Fibroblast of lung (primary cell): Measurements from ENCODE around the gene GRAMD4. TPM values are rescaled to one million over a fixed set of nuclear protein-coding genes. Genes with fewer than 3 reads are reported as not detected.

Experiments used
- DNase-seq, 2 donors: peaks; one replicate each; pipeline versions ENCODE4 v3.0.0 to v3.0.0-alpha.2; 2010; ENCODE audit warnings: low read depth in 2 of 2
- H2AFZ ChIP-seq: 2 replicates; pipeline ENCODE4 v1.5.1; 2012; ENCODE audit warnings: low read length, control low read depth, inconsistent platforms
- H3K27ac ChIP-seq: 2 replicates; pipeline ENCODE4 v1.5.1; 2011; ENCODE audit warnings: low read length, control low read depth; ENCODE audit not compliant: insufficient read depth
- H3K27me3 ChIP-seq: 2 replicates; pipeline ENCODE4 v1.5.1; 2011; ENCODE audit warnings: mild to moderate bottlenecking, low read length; ENCODE audit not compliant: control insufficient read depth, insufficient read depth
- H3K36me3 ChIP-seq: 2 replicates; pipeline ENCODE4 v1.5.1; 2011; ENCODE audit warnings: low read length; ENCODE audit not compliant: control insufficient read depth, insufficient read depth
- H3K4me1 ChIP-seq: 2 replicates; pipeline ENCODE4 v1.5.1; 2011; ENCODE audit warnings: low read length; ENCODE audit not compliant: control insufficient read depth, insufficient read depth; ENCODE audit errors: extremely low read depth
- H3K4me2 ChIP-seq: 2 replicates; pipeline ENCODE4 v1.5.1; 2011; ENCODE audit warnings: low read length, control low read depth; ENCODE audit not compliant: insufficient read depth; ENCODE audit errors: extremely low read depth
- H3K4me3 ChIP-seq, 4 experiments: fragments of 200-600 bp in 1 of 4; sonication (generic) in 1 of 4; replicated peaks in 1 of 4; 2 replicates each; pipeline ENCODE4 v1.5.1; 2011 to 2016; ENCODE audit warnings: low read length in 4 of 4, low read depth in 3 of 4, mild to moderate bottlenecking in 3 of 4, control low read depth in 2 of 4, inconsistent platforms in 1 of 4, mixed read lengths in 1 of 4; ENCODE audit not compliant: insufficient read depth in 1 of 4; ENCODE audit errors: control extremely low read depth in 1 of 4
- H3K79me2 ChIP-seq: 2 replicates; pipeline ENCODE4 v1.5.1; 2012; ENCODE audit warnings: mild to moderate bottlenecking, low read length, inconsistent platforms; ENCODE audit not compliant: control insufficient read depth, insufficient read depth
- H3K9ac ChIP-seq: 2 replicates; pipeline ENCODE4 v1.5.1; 2011; ENCODE audit warnings: mild to moderate bottlenecking, low read length, control low read depth; ENCODE audit not compliant: insufficient read depth
- H3K9me3 ChIP-seq: 2 replicates; pipeline ENCODE4 v1.5.1; 2012; ENCODE audit warnings: low read depth, low read length; ENCODE audit not compliant: control insufficient read depth, insufficient read depth
- H4K20me1 ChIP-seq: 2 replicates; pipeline ENCODE4 v1.5.1; 2011; ENCODE audit warnings: low read length; ENCODE audit not compliant: control insufficient read depth, insufficient read depth; ENCODE audit errors: extremely low read depth
- EZH2 ChIP-seq: IDR thresholded peaks from 2 replicates; pipeline ENCODE4 v1.5.1; 2012; ENCODE audit warnings: low read length, control low read depth, mild to moderate bottlenecking; ENCODE audit errors: missing control alignments
- polyA plus RNA-seq, 2 donors: library from polyadenylated mRNA; depleted of rRNA in 1 of 2; stranded (reverse) in 1 of 2; unstranded in 1 of 2; fragments of >200 nt; gene quantifications; 2 replicates each; pipeline ENCODE4 v1.2.1, GENCODE V29; 2011 to 2012; ENCODE audit warnings: missing spikeins in 1 of 2
- total RNA-seq: library from RNA; depleted of rRNA; stranded (reverse); fragments of >200 nt; gene quantifications from 2 replicates; pipeline ENCODE4 v1.2.1, GENCODE V29; 2014
- TF ChIP-seq, protein P1 (sequence below), 2 donors: IDR thresholded peaks in 1 of 2; conservative IDR thresholded peaks in 1 of 2; 1 replicate in 1 of 2; 2 replicates in 1 of 2; pipeline ENCODE4 v1.5.1; 2011 to 2012; ENCODE audit warnings: low read length in 2 of 2, control low read depth in 1 of 2, inconsistent platforms in 1 of 2, low read depth in 1 of 2, mild to moderate bottlenecking in 1 of 2

GRAMD4 gene
- total and polyA plus RNA-seq, 2 donors (not counting 1 experiment from before 2014, with no cell fraction given) = 7.5 to 37.3 TPM

DNA sequence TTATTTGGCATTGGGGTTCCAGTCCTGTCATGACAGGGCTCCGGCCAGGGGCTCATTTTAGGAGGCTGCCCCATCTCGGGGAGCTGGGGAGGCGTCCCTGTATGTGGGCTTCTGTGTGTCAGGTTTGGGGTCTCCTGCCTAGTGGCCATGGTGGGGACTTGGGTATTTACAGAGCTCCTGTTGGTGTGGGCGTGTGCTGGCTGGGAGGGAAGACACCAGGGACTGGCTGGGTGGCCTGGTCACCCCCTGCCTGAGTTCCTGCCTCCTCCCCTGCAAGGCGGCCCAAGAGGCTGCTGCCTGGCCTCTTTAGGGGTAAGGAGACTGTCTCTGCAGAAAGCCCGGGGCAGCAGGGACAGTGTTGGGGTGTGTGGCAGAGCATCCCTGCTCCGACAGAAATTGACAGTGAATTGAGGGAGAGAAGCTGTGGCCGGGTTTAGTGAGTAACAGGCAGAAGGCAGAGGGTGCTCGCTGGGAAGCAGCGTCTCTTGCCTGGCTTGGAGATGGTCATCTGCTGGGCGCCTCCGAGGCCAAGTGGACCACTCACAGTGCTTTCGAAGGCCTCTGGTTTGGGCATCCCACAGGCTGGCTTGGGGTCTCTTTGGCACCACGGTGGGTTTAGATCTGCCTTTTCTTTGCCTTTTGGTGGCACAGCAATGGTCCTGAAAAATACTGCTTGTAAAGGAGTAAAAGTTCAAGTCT lies 40.3 kb upstream of the GRAMD4 start:
- peak overlapping the region in 1 of 4 experiments; percentile 67 for H3K4me3 ChIP-seq
- H3K36me3 ChIP-seq = no peaks in the 10 kb centered on the region
- no peaks in the 10 kb centered on the region for H3K4me1 ChIP-seq
- peaks cover 3% of the 10 kb centered on the region for H3K27me3 ChIP-seq
- H2AFZ ChIP-seq = no peak overlapping the region
- TF ChIP-seq, protein P1, sequence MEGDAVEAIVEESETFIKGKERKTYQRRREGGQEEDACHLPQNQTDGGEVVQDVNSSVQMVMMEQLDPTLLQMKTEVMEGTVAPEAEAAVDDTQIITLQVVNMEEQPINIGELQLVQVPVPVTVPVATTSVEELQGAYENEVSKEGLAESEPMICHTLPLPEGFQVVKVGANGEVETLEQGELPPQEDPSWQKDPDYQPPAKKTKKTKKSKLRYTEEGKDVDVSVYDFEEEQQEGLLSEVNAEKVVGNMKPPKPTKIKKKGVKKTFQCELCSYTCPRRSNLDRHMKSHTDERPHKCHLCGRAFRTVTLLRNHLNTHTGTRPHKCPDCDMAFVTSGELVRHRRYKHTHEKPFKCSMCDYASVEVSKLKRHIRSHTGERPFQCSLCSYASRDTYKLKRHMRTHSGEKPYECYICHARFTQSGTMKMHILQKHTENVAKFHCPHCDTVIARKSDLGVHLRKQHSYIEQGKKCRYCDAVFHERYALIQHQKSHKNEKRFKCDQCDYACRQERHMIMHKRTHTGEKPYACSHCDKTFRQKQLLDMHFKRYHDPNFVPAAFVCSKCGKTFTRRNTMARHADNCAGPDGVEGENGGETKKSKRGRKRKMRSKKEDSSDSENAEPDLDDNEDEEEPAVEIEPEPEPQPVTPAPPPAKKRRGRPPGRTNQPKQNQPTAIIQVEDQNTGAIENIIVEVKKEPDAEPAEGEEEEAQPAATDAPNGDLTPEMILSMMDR (conservative IDR thresholded peaks at IDR 0.05 in 1 of 2, IDR thresholded peaks at IDR 0.05 in 1 of 2; ENCODE audit: low read depth in 1 of 2, low read length in 2 of 2) = no peak
- TF ChIP-seq EZH2 = no peak
- no peak overlapping the region for H3K4me2 ChIP-seq
- no peak overlapping the region for H3K9ac ChIP-seq
- H3K9me3 ChIP-seq = no peaks in the 10 kb centered on the region
- no peak overlapping the region for H3K27ac ChIP-seq
- H3K79me2 ChIP-seq = no peaks in the 10 kb centered on the region
- DNase-seq = no peak
- no peaks in the 10 kb centered on the region for H4K20me1 ChIP-seq

DNA sequence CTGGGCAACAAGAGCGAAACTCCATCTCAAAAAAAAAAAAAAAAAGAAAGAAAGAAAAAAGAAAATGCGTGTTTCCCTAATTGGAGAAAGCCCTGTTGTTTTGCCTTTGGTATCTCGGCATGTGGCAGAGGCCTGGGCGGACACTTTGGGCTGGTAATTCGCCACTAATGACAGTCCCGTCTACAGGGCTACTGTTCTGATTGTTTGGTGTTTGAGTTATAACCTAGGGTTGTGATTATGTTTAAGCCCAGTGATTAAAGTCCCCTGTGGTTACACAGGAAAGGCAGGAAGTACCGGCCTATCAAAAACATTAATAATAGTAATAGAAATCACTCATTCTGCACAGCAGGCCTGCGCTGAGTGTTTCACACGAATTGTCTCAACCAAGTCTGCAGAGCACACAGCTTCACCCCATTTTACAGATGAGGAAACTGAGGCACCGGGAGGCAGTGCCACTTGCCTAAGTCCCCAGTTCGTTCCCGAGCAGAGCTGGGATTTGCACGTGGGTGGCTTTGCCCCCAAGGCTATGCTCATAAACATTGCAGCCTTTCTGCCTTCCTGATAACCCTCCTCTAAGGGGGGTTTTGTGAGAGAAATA lies 39.1 kb upstream of the GRAMD4 start:
- H2AFZ ChIP-seq = no peak overlapping the region
- no peak overlapping the region for H3K9ac ChIP-seq
- no peaks in the 10 kb centered on the region for H3K4me1 ChIP-seq
- no peak overlapping the region for H3K4me3 ChIP-seq
- no peak overlapping the region for H3K27ac ChIP-seq
- no peaks in the 10 kb centered on the region for H3K79me2 ChIP-seq
- no peak overlapping the region for H3K4me2 ChIP-seq
- no peak for DNase-seq
- no peak for TF ChIP-seq EZH2
- TF ChIP-seq, protein P1 (conservative IDR thresholded peaks at IDR 0.05 in 1 of 2, IDR thresholded peaks at IDR 0.05 in 1 of 2; ENCODE audit: low read depth in 1 of 2, low read length in 2 of 2) = no peak
- H3K36me3 ChIP-seq = no peaks in the 10 kb centered on the region
- H3K9me3 ChIP-seq = no peaks in the 10 kb centered on the region
- no peaks in the 10 kb centered on the region for H4K20me1 ChIP-seq
- H3K27me3 ChIP-seq = no peaks in the 10 kb centered on the region

DNA sequence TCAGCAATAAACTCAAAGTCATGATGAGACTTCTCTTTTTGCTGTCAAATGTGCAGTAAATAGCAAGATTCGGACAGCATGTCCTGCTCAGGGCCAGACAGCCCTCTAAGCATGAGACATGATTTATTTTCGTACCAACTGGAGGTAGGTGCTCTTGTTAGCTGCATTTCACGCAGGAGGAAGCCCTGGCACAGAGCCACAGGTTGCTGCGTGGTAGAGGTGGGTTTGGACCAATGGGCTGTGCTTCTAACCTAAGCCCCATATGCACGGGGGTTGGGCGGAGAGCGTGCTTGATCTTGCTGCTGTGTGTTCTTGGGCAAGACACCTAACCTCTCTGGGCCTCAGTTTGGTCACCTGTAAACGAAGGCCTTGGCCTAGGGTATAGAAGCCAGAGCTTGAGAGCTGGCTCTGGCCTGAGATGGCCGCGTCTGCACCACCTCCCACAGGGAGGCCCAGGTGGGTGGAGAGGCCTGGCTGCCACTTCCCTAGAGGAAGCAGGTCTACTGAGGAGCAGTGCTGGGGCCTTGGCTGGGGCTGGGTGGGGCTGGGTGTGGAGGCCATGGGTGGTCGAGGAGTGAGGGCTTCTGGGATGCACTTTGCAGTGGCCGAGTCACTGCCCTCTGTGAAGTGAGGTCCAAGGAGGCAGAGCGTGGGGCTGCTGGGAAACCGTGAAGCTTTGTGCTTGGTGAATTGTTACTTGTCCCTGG lies 38.5 kb upstream of the GRAMD4 start:
- no peak overlapping the region for H2AFZ ChIP-seq
- DNase-seq = no peak
- no peaks in the 10 kb centered on the region for H3K27me3 ChIP-seq
- H3K27ac ChIP-seq = no peak overlapping the region
- no peaks in the 10 kb centered on the region for H3K36me3 ChIP-seq
- no peak for TF ChIP-seq EZH2
- TF ChIP-seq, protein P1 (conservative IDR thresholded peaks at IDR 0.05 in 1 of 2, IDR thresholded peaks at IDR 0.05 in 1 of 2; ENCODE audit: low read depth in 1 of 2, low read length in 2 of 2) = no peak
- H4K20me1 ChIP-seq = no peaks in the 10 kb centered on the region
- no peaks in the 10 kb centered on the region for H3K9me3 ChIP-seq
- no peak overlapping the region for H3K9ac ChIP-seq
- H3K4me2 ChIP-seq = no peak overlapping the region
- no peaks in the 10 kb centered on the region for H3K79me2 ChIP-seq
- no peaks in the 10 kb centered on the region for H3K4me1 ChIP-seq
- H3K4me3 ChIP-seq = no peak overlapping the region
